Retinal pigment epithelial cell (primary cell): ENCODE data around the gene MEOX1.

Experiments
- DNase-seq: peaks from one replicate; pipeline ENCODE4 v3.0.0-alpha.2; 2010; ENCODE audit warnings: low read depth
- H3K4me3 ChIP-seq: 2 replicates; pipeline ENCODE4 v1.5.1; 2011; ENCODE audit warnings: mild to moderate bottlenecking, low read length, control low read depth, moderate library complexity
- TF ChIP-seq, protein P1 (sequence below): conservative IDR thresholded peaks from 2 replicates; pipeline ENCODE4 v1.5.1; 2011; ENCODE audit warnings: low read depth, low read length, control low read depth, inconsistent platforms

Gene MEOX1

DNA sequence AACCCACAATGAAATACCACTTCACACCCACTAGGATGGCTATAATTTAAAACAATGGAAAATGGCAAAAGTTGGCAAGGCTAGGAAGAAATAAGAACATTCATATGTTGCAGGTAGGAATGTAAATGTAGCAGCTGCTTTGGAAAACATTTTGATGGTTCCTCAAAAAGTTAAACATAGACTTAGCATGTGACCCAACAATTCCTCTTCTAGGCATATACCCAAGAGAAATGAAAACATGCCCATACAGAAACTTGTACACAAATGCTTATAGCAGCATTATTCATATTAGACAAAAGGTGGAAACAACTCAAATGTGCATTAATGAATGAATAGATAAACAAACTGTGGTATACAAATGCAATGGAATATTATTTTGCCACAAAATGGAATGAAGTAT, 36.1 kb downstream of the MEOX1 start:
- no peak overlapping the region for H3K4me3 ChIP-seq
- TF ChIP-seq, protein P1, sequence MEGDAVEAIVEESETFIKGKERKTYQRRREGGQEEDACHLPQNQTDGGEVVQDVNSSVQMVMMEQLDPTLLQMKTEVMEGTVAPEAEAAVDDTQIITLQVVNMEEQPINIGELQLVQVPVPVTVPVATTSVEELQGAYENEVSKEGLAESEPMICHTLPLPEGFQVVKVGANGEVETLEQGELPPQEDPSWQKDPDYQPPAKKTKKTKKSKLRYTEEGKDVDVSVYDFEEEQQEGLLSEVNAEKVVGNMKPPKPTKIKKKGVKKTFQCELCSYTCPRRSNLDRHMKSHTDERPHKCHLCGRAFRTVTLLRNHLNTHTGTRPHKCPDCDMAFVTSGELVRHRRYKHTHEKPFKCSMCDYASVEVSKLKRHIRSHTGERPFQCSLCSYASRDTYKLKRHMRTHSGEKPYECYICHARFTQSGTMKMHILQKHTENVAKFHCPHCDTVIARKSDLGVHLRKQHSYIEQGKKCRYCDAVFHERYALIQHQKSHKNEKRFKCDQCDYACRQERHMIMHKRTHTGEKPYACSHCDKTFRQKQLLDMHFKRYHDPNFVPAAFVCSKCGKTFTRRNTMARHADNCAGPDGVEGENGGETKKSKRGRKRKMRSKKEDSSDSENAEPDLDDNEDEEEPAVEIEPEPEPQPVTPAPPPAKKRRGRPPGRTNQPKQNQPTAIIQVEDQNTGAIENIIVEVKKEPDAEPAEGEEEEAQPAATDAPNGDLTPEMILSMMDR = no peak
- DNase-seq = no peak

DNA sequence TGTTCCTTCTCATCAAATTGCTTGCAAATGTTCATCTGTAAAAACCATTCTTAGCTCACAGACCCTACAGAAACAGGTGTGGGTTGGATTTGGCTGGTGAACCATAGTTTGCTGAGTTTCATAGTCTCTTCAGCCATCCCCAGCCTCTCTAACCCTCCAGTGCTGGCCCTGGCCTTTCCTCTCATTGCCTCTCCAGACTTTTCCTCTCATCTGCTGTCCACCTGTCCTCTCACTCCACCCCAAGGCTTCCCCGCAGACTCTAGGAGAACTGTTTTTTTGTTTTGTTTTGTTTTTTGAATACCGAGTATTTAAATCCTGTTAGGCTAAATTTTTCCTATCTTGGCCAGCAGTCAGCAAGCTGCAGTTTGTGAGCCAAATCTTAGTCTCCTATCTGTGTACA, 41.1 kb downstream of the MEOX1 start:
- no peak overlapping the region for H3K4me3 ChIP-seq
- DNase-seq = no peak
- TF ChIP-seq, protein P1 = no peak

DNA sequence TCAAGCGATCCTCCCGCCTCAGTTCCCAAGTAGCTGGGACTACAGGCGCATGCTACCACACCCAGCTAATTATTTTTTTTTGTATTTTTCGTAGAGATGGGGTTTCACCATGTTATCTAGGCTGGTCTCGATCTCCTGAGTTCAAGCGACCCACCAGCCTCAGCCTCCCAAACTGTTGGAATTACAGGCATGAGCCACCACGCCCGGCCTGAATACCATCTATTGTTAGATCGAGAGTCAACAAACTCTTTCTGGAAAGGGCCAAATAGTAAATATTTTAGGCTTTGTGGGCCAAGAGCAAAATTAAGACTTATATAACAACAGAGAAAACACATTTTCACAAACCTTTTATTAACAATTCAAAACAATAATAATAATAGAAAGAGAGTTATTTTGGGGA, 41.6 kb downstream of the MEOX1 start:
- DNase-seq = no peak
- H3K4me3 ChIP-seq = no peak overlapping the region
- TF ChIP-seq, protein P1 = no peak

DNA sequence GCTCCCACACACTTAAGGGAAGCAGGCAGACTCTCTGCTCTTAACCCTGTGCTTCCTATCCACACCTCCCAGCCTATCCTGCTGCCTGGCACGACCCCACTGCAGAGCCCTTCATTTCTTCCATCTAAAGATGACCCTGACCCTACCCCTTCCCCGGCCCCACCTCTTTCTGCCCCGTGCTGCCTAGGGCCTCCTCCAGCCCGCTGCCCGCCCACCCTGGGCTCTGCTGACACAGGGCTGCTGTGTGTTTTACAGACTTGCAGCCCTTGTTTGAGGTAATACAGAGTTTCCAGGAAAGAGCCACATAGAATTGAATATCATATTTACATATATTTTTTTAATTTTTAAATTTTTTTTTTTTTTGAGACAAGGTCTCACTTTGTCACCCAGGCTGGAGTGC, 42.0 kb downstream of the MEOX1 start:
- TF ChIP-seq, protein P1 = no peak
- no peak for DNase-seq
- no peak overlapping the region for H3K4me3 ChIP-seq

DNA sequence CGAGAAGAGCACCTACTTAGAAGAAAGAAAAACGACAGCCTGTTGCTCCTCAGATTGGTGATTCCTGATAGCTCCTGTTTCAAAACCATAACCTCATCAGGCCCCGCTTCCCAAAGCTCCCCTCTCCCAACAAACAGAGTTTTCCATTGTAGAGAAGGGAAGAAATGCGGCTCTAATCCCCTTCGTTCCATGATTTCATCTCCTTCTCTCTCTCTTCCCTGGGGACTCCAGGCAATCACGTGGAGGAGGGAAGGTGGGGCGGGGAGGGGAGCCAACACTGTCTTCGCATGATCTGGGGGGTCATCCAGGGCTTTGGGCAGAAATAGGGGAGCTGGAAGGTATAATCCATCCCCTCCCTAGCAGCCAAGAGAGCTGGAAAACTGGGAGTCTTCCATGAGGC, 43.4 kb downstream of the MEOX1 start:
- no peak overlapping the region for H3K4me3 ChIP-seq
- TF ChIP-seq, protein P1 = no peak
- no peak for DNase-seq

DNA sequence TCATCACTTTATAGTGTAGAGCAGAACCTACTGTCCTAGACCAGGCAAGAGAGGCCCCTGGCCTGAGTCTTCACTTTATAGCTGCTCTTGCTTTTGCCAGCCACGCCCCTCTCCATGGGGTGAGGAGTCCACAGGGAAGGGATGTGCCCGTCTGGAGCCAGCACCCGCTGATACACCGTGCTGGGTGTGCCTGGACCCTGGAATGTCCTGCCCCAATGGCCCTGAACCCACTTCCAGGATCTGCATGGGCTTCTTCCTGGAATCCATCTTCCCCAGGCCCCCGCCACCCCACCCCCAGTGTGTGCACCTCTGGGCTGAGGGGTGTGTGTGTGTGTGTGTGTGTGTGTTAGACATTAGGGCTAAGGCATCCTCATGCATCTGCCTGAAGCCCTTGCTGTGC, 44.9 kb downstream of the MEOX1 start:
- H3K4me3 ChIP-seq = no peak overlapping the region
- DNase-seq = no peak
- TF ChIP-seq, protein P1 = no peak

DNA sequence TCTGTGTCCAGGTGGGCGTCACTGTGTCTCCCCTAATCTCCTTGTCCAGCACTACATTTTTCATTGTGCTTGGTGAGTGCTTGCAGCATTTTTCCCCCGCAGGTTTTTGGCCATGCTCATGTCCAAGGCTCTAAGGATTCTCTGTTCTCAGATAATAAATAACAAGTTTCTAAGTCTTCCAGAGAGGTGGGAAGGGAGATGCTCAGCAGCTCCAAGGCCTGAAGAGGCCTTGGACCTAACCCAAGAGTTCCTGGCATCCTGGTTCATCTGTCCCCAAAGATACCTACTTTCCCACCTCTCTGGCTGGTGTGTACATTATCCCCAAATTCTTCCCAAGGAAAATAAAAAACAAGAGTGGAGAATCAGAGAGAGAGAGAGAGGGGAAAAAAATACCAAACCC, 45.3 kb downstream of the MEOX1 start:
- TF ChIP-seq, protein P1 = no peak
- H3K4me3 ChIP-seq = no peak overlapping the region
- no peak for DNase-seq
